GM11168 (cell line): ENCODE data around the gene CFAP74.
"Not testable (repeated sequence)": the region's sequence is repeated elsewhere in the genome, so short reads cannot be mapped to it uniquely, and the experiment has no call there.

ENCODE experiments used
- in situ Hi-C: fragments of 300-500 bp; cut with MboI; formaldehyde crosslinking; loops from one replicate; pipeline ENCODE4 v1.12.0; 2022; ENCODE audit warnings: low sequenced_read_pairs; ENCODE audit not compliant: unreplicated experiment

Gene CFAP74

DNA sequence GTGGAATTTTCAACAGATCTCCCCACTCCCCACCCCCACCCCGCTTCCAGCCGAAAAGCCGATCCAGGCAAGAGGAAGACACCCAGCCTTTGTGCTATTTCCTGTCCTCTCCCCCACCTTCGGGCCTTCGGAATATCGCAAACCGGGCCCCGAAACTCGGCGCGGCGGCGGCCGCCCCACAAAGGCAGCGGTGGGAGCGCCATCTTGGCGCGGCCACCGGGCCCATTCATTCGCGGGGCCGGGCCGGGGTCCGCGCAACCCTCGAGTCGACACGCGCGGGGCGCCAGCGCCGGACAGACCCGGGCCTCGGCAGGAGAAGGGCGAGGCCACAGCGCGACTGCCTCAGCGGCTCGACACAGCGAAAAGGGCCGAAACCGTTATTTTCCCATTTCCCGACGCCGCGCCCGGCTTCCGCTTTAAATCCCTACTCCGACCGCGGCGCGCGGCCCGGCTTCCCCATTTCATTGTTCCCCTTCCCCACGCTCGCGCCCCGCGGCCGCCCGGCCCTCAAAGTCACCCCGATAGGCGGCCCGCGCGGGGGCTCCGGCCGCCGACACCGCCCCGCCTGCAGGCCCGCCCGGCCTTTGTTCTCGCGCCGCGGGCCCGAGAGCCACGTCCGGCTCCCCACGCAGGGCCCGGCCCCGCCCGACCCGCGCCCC, 113.6 kb downstream of the CFAP74 start:
- in situ Hi-C loops: no loop called here

- in situ Hi-C loops: no loop called here
Observed at GRCh38 chr1:1889090-1889750, 114.4 kb downstream of the CFAP74 start.

- in situ Hi-C loops: not testable (repeated sequence)
Observed at GRCh38 chr1:1883890-1884289, 119.7 kb downstream of the CFAP74 start.

DNA sequence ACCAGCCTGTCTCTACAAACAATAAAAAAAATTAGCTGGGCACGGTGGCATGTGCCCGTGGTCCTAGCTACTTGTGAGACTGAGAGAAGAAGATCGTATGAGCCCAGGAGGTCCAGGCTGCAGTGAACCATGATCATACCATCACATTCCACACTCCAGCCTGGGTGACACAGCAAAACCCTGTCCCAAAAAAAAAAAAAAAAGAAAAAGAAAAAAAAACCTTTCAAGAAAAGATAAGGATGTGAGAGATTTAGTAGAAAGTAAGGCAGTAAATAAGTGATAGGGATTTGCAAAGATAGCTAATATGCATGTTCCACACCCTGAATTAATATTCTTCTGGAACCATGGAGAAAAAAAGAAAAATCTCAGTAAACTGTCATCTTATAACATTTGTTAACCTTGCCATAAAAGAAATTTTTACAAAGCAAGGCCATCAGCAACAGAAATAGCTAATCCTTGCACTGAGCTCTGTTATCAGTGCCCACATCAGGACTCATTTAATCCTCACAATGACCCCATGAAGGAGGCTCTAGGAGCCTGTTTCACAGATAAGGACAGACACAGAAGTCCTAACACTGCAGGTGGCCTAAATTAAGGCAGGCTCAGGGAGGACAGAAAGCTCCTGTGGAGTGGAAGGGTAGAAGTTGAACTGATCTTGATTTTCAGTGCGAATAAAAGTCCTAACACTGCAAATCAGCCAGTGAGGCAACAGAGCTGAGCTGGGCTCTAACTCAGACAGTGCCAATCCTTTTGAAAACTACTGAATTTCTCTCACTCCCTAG, 120.3 kb downstream of the CFAP74 start:
- in situ Hi-C loops: no loop called here

GRCh38 chr1:1881727-1882126, 121.9 kb downstream of the CFAP74 start:
- in situ Hi-C loops: no loop called here

DNA sequence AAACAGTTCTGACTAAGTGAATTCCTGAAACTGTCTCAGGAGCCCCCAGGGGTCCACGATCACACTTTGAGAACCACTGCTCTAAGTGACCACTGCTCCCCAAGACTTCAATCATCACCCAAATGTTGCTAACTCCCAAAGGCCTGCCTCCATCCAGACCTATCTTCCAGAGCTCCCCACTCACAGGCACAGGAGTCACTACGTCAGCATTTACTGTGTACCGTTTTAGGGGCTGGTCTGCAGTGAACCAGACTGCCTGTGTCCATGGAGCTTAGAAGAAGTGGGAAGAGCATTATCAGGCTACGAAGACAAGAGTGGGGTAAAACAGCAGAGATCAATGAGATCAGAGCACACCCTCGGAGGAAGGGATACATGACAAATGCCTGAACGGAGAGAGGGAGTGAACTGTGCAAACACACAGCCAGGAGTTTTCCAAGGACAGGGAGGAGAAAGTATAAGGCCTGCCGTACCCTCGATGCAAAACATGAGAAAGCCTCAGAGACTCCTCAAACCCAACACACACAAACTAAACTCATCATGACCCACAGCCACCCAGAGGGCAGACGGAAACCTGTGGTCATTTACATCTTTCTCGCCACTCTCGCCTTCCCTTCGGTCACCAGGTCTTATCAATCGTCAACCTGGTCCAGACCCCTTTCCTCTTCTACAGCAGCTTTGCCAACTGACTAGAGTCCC, 122.8 kb downstream of the CFAP74 start:
- in situ Hi-C loops: no loop called here

DNA sequence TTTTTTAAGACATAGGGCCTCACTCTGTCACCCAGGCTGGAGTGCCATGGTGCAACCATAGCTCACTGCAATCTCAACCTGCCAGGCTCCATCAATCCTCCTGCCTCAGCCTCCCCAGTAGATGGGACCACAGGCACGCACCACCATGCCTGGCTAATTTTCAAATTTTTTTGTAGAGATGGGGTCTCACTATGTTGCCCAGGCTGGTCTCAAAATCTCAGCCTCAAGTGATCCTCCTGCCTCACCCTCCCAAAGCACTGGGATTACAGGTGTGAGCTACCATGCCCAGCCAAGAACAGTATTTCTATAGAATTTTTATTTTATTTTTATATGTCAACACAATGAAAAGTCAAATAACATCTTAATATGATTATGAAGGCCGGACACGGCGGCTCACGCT, 123.6 kb downstream of the CFAP74 start:
- in situ Hi-C loops: no loop called here

DNA sequence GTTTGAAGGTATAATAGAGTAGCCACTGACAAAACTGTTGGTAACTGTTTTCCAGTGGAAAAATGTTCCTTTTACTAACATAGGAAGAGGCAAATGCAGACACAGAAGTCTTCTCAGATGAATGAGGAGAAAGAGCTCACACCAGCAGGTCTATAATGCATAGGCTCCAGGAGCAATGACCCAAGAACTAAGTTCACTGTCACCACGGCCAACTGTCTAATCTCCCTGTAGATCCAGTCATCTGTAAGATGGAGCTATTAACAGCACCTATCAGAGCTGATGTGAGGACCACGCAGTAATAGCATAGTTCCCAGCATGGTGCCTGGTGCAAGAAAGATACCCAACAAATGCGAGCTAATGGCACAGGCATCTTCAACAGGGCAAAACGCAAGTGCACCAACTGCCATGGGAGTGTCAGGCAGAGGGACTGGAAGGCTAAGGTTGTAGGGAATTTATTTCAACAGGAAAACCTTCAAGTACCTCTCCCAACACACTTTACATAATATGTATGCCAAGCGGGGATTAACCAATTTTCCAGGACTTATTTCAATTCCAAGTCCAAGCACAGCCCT, 125.6 kb downstream of the CFAP74 start:
- in situ Hi-C loops: no loop called here

GRCh38 chr1:1876335-1876930, 127.2 kb downstream of the CFAP74 start:
- in situ Hi-C loops: no loop called here

GRCh38 chr1:1875932-1876331, 127.7 kb downstream of the CFAP74 start:
- in situ Hi-C loops: no loop called here

GRCh38 chr1:1874901-1875300, 128.7 kb downstream of the CFAP74 start:
- in situ Hi-C loops: no loop called here

DNA sequence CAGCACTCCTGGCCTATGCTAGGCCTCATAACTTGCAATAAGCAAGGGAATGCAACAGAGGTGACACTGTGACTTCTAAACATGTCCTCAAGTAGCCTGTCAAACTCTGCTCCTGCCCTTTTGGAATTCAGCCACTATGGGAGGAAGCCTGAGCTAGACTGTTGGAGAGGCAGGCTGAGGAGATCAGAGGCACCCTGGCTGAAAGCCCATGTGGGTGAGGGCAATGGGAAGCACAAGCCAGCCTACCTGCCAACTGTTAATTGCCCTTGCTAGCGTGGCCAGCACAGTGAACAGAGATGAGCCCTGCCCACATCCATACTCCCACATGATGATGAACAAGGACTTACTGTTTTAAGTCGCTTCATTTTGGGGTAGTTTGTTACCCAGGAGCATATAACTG, 130.4 kb downstream of the CFAP74 start:
- in situ Hi-C loops: no loop called here

- in situ Hi-C loops: no loop called here
Observed at GRCh38 chr1:1872329-1872994, 131.1 kb downstream of the CFAP74 start.
